HCT116 (cell line): ENCODE results near the gene PRRT1.

ENCODE experiments used
- CTCF ChIP-seq, 3 experiments: fragments of 200-600 bp in 1 of 3; sonication (generic) in 1 of 3; IDR thresholded peaks in 2 of 3; conservative IDR thresholded peaks in 1 of 3; 2 replicates each; pipeline ENCODE4 v1.5.1; 2012 to 2017; ENCODE audit warnings: low read depth in 2 of 3, low read length in 2 of 3, antibody characterized with exemption in 1 of 3, borderline replicate concordance in 1 of 3, control low read depth in 1 of 3, mild to moderate bottlenecking in 1 of 3, mixed read lengths in 1 of 3, mixed run types in 1 of 3, moderate library complexity in 1 of 3; ENCODE audit not compliant: insufficient read depth in 1 of 3
- JUND ChIP-seq: IDR thresholded peaks from 2 replicates; pipeline ENCODE4 v1.6.1; 2012
- POLR2A ChIP-seq: IDR thresholded peaks from 2 replicates; pipeline ENCODE4 v1.7.0; 2011; ENCODE audit warnings: borderline replicate concordance; ENCODE audit not compliant: insufficient read depth, insufficient read length; ENCODE audit errors: extremely low read depth
- POLR2AphosphoS5 ChIP-seq: IDR thresholded peaks from 2 replicates; pipeline ENCODE4 v1.6.1; 2011; ENCODE audit warnings: mild to moderate bottlenecking, low read depth, low read length, moderate library complexity
- ZNF274 ChIP-seq: fragments of 200-500 bp; sonication (Bioruptor generic); IDR thresholded peaks from 2 replicates; pipeline ENCODE4 v1.6.1; 2014; ENCODE audit warnings: mild to moderate bottlenecking, low read depth, low read length, inconsistent platforms
- TF ChIP-seq, protein P1 (sequence below): IDR thresholded peaks from 2 replicates; pipeline ENCODE4 v1.6.1; 2012

DNA sequence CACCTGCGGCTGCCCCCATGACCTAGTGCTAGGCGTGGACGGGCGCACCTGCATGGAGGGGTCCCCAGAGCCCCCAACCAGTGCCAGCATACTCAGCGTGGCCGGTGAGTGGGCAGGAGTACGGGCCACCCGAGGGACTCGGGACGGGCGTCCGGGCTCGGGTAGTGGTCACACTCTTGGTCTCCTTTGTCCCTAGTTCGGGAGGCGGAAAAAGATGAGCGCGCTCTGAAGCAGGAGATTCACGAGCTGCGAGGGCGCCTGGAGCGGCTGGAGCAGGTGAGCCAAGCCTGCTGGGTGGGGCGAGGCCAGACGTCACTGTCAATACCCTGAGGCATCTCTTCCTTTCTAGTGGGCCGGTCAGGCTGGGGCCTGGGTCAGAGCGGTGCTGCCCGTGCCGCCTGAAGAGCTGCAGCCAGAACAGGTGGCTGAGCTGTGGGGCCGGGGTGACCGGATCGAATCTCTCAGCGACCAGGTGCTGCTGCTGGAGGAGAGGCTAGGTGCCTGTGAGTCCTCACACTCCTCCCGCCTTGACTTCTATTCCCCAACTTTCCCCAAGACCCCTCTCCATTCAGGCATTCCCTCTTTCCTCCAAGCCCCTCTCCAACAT is 15.5 kb upstream of the PRRT1 start:
- TF ChIP-seq CTCF (IDR thresholded peaks at IDR 0.05 in 2 of 3, conservative IDR thresholded peaks at IDR 0.05 in 1 of 3; ENCODE audit: borderline replicate concordance in 1 of 3, insufficient read depth in 1 of 3, low read depth in 2 of 3, low read length in 2 of 3) (no peak), POLR2A (no peak), ZNF274 (no peak), JUND (no peak), POLR2AphosphoS5 (no peak)
- TF ChIP-seq, protein P1, sequence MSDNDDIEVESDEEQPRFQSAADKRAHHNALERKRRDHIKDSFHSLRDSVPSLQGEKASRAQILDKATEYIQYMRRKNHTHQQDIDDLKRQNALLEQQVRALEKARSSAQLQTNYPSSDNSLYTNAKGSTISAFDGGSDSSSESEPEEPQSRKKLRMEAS, result no peak
